ENCODE measurements around the gene LRRC45.

- TF ChIP-seq CTCF (conservative IDR thresholded peaks at IDR 0.05; ENCODE audit: low read depth, low read length) (0 out of 2 replicates have a peak, but pooled peaks have one; percentile 1), POLR2A (IDR thresholded peaks at IDR 0.05; ENCODE audit: low read depth, low read length) (peak; percentile 90), ELK1 (IDR thresholded peaks at IDR 0.05; ENCODE audit: borderline replicate concordance, low read depth, low read length) (no peak), RCOR1 (IDR thresholded peaks at IDR 0.05; ENCODE audit: insufficient replicate concordance, low read length) (no peak), RAD21 (IDR thresholded peaks at IDR 0.05; ENCODE audit: low read length) (no peak), CEBPB (IDR thresholded peaks at IDR 0.05; ENCODE audit: low read depth, low read length) (no peak), USF2 (IDR thresholded peaks at IDR 0.05; ENCODE audit: low read depth, low read length) (peak; percentile 98), SMC3 (IDR thresholded peaks at IDR 0.05; ENCODE audit: low read depth, low read length) (no peak), FOS (IDR thresholded peaks at IDR 0.05; ENCODE audit: low read depth, low read length) (peak; percentile 32; the same call in 1 of the 2 replicates), MXI1 (IDR thresholded peaks at IDR 0.05; ENCODE audit: borderline replicate concordance, low read depth, low read length) (peak; percentile 91)
These were observed 45.8 kb upstream of the LRRC45 start, which contains the start of gene ASPSCR1 for GRCh38 chr17:81977211-81977808.

Data from IMR-90 (cell line).